Islet of Langerhans (tissue), 1 donor: ENCODE results near the gene GRID1.

Source experiments
- FAIRE-seq: peaks from one replicate; lab custom pipeline; 2011; peaks lifted over from hg19 to GRCh38; lab: Jason Lieb, UNC

GRID1 gene

DNA sequence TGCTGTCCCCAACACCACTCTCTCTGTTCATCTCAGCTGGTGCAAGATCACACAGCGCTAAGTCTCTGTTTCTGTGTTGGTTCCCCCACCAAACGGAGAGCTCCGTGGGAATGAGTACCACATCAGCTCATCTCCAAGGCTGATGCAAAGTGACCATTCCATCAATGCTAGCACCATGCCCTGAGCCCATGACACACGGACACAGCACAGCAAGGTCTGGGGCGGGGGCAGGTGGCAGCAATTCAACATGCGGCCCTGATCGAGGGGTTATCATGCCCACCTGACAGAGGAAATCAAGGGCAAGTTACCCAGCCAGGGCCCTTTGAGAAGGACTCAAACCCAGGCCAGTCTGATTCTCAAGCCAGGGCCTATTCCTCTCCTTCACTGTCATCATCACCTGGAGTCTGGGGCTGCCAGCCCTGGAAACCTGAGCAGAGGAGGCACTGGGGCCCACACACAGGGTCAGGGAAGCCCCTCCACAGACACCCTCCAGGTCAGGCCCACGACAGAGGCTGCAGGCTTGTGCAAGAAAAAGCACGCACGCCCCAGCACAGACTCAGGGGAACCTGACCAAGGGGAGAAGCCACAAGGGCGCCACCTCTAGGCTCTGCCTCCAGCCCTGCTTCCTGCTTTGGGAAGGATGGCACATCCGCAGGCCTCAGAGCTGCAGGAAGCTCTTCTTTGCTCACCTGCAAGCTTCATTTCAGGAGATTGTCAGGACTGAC is 74.8 kb downstream of the GRID1 start:
- FAIRE-seq: no peak

DNA sequence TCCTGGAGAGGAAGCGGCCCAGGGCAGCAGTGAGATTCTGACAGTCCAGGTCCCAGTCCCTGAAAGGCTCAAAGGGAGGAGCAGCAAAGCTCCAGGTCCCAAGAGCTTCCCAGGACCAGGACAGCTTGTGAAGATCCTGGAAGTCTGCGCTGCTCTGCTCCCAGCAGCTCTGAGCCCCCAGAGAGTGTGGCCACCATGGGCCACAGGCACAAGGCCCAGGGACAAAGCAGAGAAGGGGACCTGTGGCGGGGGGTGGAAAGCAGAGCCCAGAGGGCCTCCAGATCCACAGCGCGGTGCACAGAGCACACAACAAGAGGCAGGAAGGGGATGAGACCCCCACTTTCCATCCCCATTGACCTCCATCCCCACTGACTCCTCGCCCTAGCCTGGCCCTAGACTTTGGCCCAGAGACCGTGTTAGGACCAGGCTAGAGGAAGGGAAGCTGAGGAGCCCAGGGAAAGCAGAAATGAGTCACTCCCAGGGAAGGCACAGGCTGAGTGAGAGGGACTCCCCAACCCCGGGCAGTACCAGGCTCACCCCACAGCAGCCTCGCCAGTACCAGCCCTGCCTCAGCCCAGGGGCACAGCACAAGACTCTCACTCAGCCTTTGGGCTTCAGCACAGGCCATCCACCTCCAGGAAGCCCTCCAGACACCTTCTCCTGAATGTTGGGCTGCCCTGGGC is 75.5 kb downstream of the GRID1 start:
- no peak for FAIRE-seq

DNA sequence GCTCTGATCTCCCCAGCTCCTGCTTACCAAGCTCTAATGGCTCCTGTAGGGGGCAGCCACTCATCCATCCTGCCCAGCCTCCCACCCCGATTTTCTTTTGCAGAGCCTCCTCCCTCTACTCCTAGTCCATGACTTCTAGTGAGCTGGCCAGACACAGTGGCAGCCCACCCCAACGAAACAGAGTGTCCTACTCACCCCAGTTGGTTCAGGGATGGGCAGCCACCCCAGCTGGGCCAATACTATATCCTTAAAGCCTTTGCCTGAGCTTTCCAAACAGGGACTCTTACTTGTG is 77.1 kb downstream of the GRID1 start:
- FAIRE-seq: no peak

DNA sequence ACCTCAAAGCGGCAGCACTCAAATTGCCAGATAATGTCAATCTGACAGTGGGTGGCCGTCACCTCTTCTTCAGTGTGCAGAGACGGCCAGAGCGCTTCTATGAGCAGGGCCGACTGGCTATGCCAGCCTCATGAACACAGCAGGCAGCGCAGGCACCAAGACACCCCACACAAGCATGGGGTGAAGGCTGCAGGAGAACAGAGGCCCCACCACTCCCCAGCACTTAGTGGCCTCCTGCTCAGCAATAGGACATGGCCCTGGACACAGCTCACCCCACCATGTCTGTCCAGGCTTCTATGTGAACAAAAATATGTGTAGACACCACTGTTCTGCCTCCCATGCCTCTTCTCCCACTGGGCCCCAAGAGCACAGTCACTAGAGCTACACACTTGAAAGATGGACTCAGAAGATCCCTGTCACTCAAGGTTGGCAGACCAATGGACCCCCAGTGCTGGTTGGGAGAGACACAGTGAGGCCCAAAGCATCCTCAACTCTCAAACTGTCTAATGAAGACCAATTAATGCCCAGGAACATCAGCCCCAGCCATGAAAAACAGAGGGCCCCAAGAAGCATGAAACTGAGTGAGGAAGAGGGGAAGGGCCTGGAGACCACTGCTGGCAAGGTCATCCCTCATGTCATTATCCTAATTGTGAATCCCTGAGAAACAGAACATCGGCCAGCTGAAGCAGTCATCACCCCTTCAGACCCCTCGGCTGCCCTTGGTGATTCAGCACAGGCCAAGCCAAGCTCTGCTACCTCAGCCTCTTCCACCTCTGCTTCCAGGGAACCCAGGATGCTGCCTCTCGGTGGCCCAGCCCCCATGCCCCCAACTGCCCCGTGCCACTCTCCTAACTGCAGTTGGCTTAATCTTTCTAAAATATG is 77.7 kb downstream of the GRID1 start:
- no peak for FAIRE-seq

DNA sequence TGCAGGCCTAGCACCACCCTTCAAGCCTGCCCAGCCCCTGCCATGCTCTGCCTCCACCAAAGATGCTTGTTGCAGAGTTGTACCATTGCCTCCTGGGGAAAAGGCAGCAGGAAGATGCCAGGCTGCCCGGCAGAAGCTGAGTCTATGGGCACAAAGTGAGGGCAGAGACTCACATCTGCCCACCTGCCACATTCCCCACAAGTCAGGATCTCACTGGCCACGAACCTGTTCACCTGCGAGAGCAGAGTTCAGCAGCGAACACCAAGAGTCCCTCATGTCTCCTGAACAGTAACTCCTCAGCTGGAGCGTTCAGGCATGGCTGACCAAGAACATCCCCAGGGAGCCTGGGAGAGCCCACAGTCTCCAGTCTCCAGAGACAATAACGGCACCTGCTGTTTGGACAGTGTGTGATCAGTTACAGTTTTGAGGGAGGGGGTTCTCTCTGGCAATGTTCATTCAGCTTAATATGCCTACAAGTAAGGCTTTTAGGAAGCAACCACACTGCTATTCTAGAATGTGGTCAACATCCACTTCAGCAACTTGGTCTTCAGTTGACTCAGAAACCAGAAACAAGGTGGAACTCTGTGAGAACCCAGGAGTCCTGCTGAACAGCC is 78.5 kb downstream of the GRID1 start:
- FAIRE-seq: no peak

DNA sequence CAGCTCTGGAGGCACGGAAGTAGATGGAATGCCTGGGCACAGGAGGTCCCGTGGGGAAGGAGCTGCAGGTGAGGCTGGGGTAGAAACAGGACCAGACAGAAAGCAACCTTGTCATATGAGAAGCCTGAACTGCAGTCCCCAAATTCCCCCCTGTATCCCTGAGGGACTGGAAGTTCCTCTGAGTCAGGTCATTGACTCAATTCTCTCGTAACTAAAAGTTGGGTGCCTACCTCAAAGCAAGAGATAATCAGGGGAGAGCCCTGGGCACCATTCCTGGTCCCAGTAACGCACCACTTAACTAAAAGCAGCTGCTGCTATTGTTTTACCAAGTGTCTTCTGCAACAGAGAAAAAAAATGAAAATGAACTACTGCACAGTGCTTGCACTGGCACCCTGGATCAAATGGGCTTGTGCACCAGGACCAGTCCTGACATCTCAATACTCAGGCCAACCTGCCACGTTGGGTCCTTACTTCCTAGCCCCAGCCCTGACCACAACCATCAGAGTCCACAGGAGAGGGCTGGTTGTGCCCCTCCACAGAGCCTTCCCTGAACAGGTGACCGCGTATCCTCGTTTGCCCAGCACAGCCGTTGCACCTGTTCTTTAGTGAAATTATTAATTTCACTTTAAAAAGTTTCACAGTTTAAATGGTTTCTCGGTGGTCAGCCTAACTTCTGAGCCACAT is 79.3 kb downstream of the GRID1 start:
- no peak for FAIRE-seq

DNA sequence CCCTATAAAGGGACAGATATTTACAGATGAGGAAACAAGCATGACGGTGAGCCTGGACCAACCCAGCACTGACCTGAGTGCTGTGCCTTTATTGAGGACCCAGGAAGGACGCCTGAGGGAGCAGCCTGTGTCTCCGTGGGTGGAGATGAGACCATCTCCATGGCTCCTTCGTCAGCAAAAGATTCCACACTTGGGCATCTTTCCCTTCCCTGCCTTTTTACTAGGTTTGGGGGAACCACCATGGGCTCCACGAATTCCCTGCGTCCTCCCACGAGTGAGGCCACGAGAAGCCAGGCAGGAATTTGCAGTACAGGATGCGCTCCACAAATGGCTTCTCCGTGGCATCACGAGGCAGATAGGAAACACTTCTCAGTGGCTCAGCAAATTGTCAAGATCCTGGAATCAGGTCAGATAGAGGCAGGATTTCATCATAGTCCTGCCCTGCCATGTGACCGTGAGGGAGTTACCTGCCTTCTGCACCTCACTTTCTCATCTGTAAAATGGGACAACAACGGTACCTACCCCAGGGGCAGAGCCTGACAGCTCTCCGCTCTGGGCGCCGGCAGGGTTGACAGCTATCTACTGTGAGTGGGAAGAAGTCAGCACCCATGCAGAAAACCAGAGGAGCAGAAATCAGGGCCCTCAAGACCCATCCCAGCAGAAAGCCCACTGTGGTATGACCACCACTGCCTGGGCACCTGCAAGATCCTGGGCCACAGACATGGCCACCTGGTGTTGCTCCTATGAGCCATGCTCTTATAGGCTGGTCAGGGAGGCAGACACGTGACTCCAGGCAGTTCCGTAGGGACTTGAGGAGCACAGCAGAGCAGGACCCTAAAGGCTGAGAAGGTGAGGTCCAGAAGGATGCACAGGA is 80.1 kb downstream of the GRID1 start:
- FAIRE-seq: no peak

DNA sequence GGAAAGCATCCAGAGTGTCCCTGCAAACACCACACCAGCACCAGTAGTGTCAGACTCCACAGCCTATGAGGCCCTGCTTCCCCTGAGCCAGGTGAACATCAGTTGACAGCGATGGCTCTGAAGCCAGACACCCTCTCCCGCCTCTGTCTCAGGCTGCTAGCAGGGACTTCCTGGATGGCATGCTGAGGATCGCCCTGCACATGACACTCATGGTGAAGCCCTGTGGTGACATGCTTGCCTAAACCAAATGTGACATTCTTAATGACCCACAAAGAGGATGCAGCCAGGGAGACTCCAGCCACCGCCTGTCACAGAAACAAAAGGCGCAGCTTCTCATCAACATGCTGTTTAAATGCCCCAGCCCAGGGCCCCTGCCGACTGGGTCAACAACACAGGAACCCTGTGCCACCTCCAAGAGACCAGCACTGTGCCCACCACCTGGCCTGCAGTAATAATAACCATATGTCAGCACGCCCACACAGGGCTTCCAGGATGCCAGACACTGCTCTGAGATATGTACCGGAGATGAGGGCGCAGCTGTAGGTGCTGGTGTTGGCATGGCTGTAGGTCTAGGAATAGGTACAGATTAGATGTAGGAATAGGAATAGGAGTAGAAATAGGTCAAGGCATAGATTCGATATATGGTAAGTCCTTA is 81.3 kb downstream of the GRID1 start:
- no peak for FAIRE-seq

DNA sequence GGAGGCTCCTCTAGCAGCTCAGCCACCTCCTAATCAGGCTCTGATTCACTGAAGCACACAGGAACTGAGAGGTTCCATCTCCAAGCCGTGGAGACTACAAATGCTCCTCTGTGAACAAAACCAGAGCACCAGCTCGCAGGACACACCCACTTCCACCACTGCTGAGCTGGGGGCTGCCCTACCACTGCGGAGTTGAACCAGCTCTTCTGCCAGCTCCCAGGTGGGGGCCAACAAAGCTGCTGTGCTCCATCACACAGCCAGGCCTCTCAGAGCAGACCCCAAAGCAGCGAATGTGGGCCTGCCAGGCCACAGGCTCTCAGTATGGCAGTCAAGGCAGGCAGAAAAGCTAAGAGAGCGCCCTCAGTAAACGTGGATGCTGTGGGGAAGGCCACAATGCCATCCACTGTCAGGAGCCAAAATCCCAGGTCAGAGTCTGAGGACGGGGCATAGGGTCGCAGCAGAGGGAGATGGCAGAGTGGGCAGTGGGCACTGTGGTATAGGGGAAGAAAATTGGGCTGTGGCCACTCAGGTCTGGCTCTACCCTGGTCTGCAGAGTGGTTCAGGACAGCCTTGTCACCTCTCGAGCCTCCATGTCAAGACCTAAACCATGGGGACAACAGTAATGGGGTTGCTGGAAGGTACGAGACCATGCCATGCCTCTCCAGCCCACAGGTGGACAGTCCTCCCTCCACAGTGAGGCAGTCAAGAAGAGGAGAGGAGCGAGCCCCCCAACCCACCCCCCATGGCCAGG is 82.1 kb downstream of the GRID1 start:
- no peak for FAIRE-seq

DNA sequence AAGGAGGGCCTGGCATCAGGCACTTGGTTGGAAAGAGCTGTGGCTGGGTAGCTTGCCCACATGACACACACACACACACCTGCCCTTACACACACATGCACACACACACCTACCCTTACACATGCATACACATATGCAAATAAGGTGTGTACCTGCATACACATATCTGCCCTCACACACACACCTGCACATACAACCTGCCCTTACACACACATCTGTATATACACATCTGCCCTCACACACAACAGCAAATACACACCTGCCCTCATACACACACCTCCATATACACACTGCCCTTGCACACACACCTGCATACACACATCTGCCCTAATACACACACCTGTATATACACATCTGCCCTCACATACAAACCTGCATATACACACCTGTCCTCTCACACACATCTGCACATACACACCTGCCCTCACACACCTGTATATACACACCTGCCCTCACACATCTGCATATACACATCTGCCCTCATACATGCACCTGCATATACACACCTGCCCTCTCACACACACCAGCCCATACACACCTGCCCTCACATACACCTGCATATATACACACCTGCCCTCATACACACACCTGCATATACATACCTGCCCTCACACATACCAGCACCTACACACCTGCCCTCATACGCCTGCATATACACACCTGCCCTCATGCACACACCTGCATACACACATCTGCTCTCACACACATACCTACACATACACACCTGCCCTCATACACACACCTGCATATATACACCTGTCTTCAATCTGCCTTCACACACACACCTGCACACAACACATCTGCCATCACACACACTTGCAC is 82.9 kb downstream of the GRID1 start:
- FAIRE-seq: no peak

DNA sequence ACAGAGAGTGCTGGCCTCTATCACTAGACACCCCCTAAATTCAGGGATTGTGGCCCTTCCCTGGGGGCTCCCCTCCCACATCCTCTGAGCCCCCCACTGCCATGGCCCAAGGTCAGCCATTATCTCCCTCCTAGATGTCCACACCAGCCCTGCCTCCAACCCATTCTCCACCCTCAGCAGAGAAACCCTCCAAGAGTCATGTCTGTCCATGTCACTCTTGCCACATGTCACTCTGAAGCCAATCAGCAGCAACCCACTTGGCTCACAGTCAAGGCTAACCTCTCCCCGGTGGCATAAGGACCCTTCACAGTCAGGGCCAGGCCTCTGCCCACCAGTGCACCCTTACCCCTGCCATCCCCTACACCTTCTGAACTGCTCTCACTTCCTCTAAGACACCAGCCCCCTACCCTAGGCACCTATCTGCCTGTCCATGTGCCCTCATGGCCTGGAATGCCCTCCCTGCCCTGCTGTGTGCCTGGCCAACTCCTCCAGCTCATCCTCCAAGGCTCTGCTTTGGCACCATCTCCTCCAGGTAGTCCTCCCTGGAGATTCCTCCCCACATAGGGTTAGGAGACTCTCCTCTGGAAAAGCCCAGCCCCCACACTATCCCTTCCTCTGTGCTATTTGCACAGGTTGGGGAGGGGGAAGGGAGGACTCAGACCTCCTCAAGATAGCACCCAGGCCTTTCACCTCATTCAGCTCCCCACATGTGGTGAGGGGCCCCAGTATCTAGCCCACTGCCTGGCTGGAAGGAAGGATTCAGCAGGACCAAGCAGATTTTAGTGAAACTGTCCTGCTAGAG is 83.7 kb downstream of the GRID1 start:
- no peak for FAIRE-seq

DNA sequence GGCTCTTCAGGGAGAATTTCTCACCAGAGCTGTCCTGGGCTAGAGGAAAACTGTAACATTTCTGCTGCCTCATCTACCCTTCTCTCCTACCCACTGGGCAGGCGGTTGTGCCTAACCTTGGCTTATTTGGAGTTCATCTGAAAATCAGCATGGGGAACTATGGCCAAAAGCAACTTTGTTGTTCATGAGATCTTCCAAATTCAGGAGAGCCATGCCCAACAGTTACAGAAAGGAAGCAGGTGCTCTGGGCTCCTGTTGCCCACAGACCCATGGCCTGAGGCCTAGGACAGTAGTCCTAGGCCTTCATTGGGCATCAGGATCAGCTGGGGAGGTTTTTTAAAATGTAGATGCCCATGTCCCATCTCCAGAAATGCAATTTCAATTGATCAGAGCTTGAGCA is 85.2 kb downstream of the GRID1 start:
- FAIRE-seq: no peak

DNA sequence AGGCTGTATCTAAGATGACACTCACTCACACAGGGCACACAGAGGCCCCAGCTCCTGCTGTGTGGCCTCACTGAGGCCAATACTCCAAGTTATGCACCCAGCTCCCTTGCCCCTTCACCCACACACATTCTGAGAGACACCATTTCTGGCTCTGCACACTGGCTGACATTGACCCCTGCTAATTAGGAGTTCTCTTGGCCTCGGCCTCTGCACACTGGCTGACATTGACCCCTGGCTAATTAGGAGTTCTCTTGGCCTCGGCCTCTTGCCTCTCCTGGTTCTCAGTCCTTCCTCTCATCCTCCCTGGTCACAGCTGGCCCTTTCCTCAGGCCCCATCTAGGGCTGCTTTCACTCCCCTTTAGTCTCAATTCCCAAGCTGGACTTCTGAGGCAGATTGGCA is 97.3 kb downstream of the GRID1 start:
- FAIRE-seq: no peak

DNA sequence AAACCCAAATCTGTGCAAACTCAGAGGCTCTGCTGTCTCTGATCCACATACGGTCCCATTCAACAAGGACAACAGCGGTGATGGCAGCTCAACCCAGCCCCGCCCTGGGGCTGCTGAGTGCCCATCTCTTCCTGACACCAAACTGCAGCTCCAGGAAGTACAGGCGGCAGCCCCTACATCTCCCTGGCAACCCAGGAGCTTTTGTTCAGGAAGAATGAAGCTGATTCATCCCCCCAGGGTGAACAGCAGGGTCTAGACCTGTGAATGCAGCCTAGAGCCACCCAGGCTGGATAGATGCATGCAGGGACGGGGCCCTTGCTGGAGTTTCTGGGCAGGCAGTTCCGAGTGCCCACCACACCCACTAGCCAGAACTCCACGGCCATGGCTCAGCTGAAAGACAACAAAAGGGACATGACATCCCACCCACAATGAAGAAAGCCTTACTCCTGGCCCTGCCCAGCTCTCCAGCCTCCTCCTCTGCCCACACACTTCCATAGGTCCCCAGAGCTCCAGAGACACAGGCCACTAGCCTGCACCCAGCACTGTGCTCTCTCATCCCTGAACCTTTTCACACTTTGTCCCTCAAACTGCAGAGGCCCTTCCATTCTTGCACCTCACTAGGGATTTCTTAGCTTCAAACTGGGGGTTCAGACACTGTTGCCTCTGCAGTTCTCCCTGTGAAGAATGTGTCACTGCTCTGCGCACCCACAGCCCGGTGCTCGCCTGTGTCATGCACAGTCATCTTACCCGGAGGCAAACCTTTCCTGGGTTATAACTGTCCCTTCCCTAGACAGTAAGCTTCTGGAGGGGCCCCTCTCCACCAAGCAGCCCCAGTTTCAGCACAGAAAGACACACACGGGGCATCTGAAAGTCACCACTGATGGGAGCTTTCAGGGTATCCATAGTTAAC is 99.1 kb downstream of the GRID1 start:
- FAIRE-seq: no peak

DNA sequence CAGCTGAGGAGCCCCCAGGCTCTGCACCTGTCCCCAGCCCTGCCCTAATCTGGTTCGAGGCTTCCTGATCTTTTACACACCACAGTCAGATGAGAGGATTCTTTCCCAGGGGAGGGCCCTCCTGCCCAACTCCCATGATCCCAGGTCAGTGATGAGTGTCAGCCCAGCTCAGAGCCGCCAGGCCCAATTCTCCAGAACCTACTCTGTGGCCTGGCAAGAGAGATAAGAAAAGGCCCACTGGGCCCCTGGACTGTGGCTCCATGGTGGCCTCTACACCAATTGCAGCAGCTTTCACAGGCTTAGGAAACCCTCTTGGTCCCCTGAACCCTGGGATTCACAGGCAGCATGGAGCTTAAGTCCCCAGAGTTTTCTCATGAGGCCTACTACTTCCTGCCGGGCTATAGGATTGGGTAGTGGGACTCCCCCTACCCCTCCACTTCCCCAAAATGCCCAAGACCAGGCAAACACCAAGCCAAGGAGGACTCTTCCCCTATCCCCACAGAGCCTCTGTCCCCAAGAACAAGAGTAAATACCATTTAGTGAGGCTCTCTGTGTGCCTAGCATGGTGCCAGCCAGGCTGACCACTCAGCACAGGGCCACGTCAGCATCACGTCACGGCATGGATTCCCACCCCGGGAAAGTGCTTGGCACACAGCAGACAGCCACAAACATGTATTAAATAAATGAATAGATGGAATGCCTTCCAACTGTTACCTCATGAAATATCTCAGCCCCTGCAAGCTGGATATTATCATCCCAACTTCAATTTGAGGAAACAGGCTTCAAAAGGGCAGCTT is 100.0 kb downstream of the GRID1 start:
- no peak for FAIRE-seq

DNA sequence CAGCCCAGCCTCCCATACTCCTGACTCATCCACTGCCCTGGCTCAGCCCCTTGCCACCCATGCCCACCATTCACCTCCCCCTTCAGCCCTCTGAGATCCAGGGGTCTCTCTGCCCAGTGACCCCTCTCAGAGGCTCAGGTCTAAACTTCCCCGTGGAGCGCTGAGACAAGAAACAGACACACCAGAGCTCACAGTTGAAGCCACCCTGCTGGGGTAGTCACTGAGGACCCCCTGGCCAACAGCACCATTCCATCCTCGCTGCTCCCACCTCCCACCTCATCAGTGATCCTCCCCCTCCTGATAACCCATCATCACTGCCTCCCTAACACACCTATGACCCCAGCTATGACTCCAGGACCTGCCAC is 100.7 kb downstream of the GRID1 start:
- no peak for FAIRE-seq
